ENCODE measurements around the gene PYGM. TPM values are rescaled to one million over a fixed set of nuclear protein-coding genes. Genes with fewer than 3 reads are reported as not detected.

PYGM gene
- total RNA-seq, 2 experiments from 2014 or later, result 2.2 TPM

DNA sequence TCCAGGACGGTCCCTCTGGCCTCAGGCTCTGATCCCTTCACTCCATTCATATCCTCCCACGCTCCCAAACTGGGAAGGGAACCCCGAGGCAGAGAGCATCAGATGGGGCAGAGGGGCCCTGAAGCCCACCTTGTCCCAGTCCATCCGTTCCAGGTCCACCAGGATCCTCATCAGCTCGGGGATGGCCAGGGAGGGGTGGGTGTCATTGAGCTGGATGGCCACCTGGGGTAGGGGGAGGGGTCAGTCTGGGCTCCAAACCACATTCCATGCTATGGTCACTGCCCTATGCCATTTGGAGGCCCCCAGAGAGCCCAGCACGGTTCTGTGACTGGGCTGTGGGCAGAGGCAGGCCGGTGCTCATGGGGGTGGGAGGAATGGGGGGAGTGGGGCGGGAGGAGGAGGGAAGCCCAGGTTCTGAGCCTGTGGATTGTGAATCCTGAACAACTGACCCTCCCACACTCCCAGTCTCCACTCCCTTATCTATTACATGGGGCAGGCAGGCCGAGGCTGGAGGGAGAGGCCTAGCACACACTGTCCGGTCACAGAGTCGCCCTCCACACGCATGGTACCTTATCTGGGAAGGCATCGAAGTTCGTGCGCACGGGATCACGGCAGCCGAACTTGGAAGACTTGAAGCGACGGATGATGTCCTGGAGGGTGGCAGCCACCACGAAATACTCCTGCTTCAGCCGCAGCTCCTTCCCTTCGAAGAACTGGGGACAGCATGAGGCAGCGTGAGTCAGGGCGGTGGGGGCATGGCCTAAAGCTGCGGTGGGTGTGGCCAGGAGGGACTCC lies 5.5 kb downstream of the PYGM start:
- no TSS peak for BruUV-seq (replicated peaks)
- ChIA-PET CTCF (ENCODE audit: unreplicated experiment) (no interaction called here), POLR2A (interaction anchor here (0.6 kb wide), 1 partner anchor 28 kb away, joined by 3 read pairs; no protein-coding TSS in a partner anchor)
- no peak overlapping the region for H3K4me3 ChIP-seq (ENCODE audit: low read depth, low read length, poor library complexity, severe bottlenecking)
- H3K9me2 ChIP-seq (ENCODE audit: insufficient read depth, low read length), result no peaks in the 10 kb centered on the region
- H3K4me2 ChIP-seq (ENCODE audit: low read length), result no peak overlapping the region
- H3K9me3 ChIP-seq (ENCODE audit: low read length), result no peaks in the 10 kb centered on the region
- H2AFZ ChIP-seq (ENCODE audit: low read length), result no peak overlapping the region
- intact Hi-C loops (cut with micrococcal nuclease; ENCODE audit: unreplicated experiment), result no loop called here
- no peak overlapping the region for H3K27ac ChIP-seq (ENCODE audit: low read depth, low read length, poor library complexity, severe bottlenecking)
- no peaks in the 10 kb centered on the region for H3K79me2 ChIP-seq (ENCODE audit: insufficient read depth, low read depth, low read length)
- H3K36me3 ChIP-seq (ENCODE audit: insufficient read depth, low read length), result no peaks in the 10 kb centered on the region
- no peak for DNase-seq (ENCODE audit: low spot score)
- H3K4me1 ChIP-seq (ENCODE audit: insufficient read depth, low read length, poor library complexity, severe bottlenecking), result peaks cover 5% of the 10 kb centered on the region
- no peak for TF ChIP-seq EZH2phosphoT487 (IDR thresholded peaks at IDR 0.05; ENCODE audit: borderline replicate concordance, low read depth, low read length)
- TF ChIP-seq, protein P1, sequence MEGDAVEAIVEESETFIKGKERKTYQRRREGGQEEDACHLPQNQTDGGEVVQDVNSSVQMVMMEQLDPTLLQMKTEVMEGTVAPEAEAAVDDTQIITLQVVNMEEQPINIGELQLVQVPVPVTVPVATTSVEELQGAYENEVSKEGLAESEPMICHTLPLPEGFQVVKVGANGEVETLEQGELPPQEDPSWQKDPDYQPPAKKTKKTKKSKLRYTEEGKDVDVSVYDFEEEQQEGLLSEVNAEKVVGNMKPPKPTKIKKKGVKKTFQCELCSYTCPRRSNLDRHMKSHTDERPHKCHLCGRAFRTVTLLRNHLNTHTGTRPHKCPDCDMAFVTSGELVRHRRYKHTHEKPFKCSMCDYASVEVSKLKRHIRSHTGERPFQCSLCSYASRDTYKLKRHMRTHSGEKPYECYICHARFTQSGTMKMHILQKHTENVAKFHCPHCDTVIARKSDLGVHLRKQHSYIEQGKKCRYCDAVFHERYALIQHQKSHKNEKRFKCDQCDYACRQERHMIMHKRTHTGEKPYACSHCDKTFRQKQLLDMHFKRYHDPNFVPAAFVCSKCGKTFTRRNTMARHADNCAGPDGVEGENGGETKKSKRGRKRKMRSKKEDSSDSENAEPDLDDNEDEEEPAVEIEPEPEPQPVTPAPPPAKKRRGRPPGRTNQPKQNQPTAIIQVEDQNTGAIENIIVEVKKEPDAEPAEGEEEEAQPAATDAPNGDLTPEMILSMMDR (conservative IDR thresholded peaks at IDR 0.05; ENCODE audit: low read length), result no peak
- no peaks in the 10 kb centered on the region for H4K20me1 ChIP-seq (ENCODE audit: insufficient read depth, low read length)

DNA sequence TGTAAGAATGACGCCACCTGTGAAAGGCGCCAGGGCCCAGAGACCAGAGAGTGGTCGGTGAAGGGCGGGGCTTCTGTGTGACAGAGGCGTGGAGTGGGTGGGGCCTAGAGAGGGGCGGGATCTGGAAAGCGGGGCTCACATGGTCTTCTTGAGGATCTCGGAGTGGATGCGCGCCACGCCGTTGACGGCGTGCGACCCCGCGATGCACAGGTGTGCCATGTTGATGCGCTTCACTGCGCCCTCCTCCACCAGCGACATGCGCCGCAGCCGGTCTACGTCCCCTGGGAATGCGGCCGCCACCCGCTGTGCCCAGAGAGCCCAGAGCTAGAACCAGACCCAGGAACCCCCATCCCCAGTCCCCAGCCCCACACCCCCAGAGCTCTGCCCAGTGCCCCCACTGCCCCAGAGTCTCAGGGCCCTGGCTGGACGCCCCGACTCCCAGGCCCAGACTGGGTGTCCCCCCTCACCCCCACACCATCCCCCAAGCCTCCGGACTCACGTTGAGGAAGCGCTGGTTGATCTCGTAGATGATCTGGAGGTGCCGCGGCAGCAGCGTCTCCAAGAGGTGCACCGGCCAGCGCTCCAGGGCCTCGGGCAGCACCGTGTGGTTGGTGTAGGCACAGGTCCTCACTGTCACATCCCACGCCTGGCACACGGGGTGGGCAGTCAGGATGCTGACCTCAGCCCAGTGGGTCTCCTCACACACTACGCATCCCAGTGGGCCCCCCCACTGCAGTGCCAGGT lies 6.2 kb downstream of the PYGM start:
- Histone ChIP-seq H3K4me1 (ENCODE audit: insufficient read depth, low read length, poor library complexity, severe bottlenecking) (peaks cover 5% of the 10 kb centered on the region), H3K9me2 (ENCODE audit: insufficient read depth, low read length) (no peaks in the 10 kb centered on the region), H3K27ac (ENCODE audit: low read depth, low read length, poor library complexity, severe bottlenecking) (no peak overlapping the region), H3K36me3 (ENCODE audit: insufficient read depth, low read length) (no peaks in the 10 kb centered on the region), H3K4me3 (ENCODE audit: low read depth, low read length, poor library complexity, severe bottlenecking) (no peak overlapping the region), H2AFZ (ENCODE audit: low read length) (no peak overlapping the region), H4K20me1 (ENCODE audit: insufficient read depth, low read length) (no peaks in the 10 kb centered on the region), H3K79me2 (ENCODE audit: insufficient read depth, low read depth, low read length) (no peaks in the 10 kb centered on the region), H3K4me2 (ENCODE audit: low read length) (no peak overlapping the region), H3K9me3 (ENCODE audit: low read length) (no peaks in the 10 kb centered on the region)
- intact Hi-C loops (cut with micrococcal nuclease; ENCODE audit: unreplicated experiment), result no loop called here
- ChIA-PET POLR2A (interaction anchor here (0.6 kb wide), 1 partner anchor 28 kb away, joined by 3 read pairs; no protein-coding TSS in a partner anchor), CTCF (ENCODE audit: unreplicated experiment) (no interaction called here)
- TF ChIP-seq, protein P1 (conservative IDR thresholded peaks at IDR 0.05; ENCODE audit: low read length), result no peak
- no peak for TF ChIP-seq EZH2phosphoT487 (IDR thresholded peaks at IDR 0.05; ENCODE audit: borderline replicate concordance, low read depth, low read length)
- DNase-seq (ENCODE audit: low spot score), result no peak
- no TSS peak for BruUV-seq (replicated peaks)

DNA sequence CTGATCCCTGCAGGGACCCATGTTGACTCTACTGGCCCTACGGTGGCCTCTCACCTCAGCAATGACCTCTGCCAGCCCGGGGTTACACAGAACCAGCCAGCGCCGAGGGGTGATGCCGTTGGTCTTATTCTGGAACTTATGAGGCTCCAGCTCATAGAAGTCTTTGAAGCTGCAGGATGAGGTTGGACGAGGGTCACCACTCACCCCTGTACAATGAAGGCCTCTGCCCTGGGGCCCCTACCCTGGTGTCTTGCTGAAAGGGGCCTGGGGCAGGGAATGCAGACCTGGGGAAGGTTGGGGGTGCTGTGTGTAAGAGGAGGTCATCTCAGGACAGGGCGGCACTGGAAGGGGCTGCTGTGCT lies 6.8 kb downstream of the PYGM start:
- Histone ChIP-seq H3K4me1 (ENCODE audit: insufficient read depth, low read length, poor library complexity, severe bottlenecking) (peaks cover 5% of the 10 kb centered on the region), H3K4me2 (ENCODE audit: low read length) (no peak overlapping the region), H4K20me1 (ENCODE audit: insufficient read depth, low read length) (no peaks in the 10 kb centered on the region), H3K9me3 (ENCODE audit: low read length) (no peaks in the 10 kb centered on the region), H3K9me2 (ENCODE audit: insufficient read depth, low read length) (no peaks in the 10 kb centered on the region), H3K27ac (ENCODE audit: low read depth, low read length, poor library complexity, severe bottlenecking) (no peak overlapping the region), H3K36me3 (ENCODE audit: insufficient read depth, low read length) (no peaks in the 10 kb centered on the region), H2AFZ (ENCODE audit: low read length) (no peak overlapping the region), H3K4me3 (ENCODE audit: low read depth, low read length, poor library complexity, severe bottlenecking) (no peak overlapping the region), H3K79me2 (ENCODE audit: insufficient read depth, low read depth, low read length) (no peaks in the 10 kb centered on the region)
- BruUV-seq (replicated peaks), result no TSS peak
- intact Hi-C loops (cut with micrococcal nuclease; ENCODE audit: unreplicated experiment), result no loop called here
- ChIA-PET CTCF (ENCODE audit: unreplicated experiment) (no interaction called here), POLR2A (no interaction called here)
- no peak for DNase-seq (ENCODE audit: low spot score)
- no peak for TF ChIP-seq EZH2phosphoT487 (IDR thresholded peaks at IDR 0.05; ENCODE audit: borderline replicate concordance, low read depth, low read length)
- TF ChIP-seq, protein P1 (conservative IDR thresholded peaks at IDR 0.05; ENCODE audit: low read length), result no peak

All from OCI-LY7 (cell line).